ENCODE data around the gene ZNF532.

GRCh38 chr18:58856881-58857280 lies 7.8 kb upstream of the ZNF532 start:
- no peak for TF ChIP-seq CTCF (conservative IDR thresholded peaks at IDR 0.05)
- TF ChIP-seq EZH2 (IDR thresholded peaks at IDR 0.05; ENCODE audit: low read depth): no peak
